Stimulated activated CD4-positive, alpha-beta T cell treated with anti-CD3 and anti-CD28 coated beads, Interleukin-4, amount 100 ng/mL, for 24 hours (primary cell): ENCODE measurements around the gene OPRM1.
"Not testable (repeated sequence)": the region's sequence is repeated elsewhere in the genome, so short reads cannot be mapped to it uniquely, and the experiment has no call there.

Source experiments
- DNase-seq: peaks from one replicate; pipeline ENCODE4 v3.0.0-alpha.2; 2020

The OPRM1 gene

DNA sequence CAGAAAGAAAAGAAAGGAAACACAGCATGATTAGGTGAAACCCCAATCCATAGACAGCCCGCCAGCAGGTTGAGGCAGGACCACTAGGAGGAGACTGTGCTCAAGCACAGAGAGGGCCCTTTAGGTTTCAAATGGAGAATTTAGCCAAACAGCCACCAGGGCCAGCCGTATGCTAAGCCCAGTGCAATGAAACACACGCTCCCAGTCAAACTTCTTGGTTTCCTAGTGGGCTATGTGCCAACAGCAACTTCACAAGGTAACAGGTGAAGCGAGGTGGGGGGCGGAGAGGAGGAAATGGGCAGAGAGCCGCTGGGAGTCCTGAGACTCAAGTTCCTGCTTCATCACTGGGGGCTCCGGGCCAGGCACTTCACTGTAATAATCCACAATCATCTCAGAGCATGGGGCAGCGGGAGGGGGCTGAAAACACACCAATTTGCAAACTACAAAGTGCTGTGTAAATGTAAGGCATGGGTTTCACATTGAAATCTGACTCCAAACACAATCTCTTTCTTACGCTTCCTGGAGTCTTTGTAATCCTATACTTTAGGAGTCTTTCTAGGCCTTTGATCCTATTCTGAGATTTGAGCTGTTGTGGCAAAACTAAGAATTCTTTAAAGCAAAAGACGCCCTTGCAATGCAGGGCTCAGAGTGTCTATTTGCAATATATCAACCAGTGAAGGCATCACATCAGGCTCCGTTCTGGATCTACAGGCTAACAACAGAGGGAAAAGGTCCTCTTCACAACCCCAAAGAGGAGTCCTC is 117.3 kb downstream of the OPRM1 start:
- DNase-seq, result peak; percentile 70

DNA sequence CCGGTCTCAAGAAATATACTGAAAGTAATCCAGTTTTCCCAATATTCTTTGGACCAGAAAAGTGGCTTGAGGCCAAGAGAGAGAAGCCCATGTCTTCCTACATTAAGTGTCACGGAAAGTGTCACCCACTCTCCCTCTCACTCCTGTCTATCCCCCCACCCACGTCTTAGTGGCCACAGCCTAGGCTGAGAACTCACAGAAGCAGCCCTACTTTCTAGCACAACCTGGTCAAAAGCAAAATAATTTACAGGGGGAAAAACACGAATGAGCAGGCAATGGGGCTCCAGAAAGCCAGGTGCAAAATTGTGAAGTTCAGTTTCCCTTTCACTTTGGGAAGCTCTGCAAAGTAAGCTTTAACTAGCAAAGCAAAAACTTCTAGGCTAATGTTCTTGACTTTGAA is 118.0 kb downstream of the OPRM1 start:
- peak; percentile 24 for DNase-seq

DNA sequence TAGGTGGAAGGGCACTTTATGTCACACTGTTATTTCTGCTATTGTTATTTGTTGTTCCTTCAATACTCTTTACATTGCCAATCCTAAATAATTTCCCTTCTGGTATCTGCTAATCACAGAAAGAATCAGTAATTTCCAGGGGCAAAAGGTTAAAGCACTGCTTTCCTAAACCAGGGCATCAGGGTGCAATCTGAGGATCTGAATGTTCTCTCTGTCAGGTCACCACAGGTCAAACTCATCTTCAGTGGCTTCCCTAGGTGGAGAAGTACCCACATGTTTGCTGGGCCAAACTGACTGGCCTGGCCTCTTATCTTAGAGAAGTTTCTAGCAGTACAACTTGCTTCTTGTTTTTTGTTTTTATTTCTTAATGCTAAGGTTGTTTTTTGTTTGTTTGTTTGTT is 118.7 kb downstream of the OPRM1 start:
- DNase-seq, result no peak

DNA sequence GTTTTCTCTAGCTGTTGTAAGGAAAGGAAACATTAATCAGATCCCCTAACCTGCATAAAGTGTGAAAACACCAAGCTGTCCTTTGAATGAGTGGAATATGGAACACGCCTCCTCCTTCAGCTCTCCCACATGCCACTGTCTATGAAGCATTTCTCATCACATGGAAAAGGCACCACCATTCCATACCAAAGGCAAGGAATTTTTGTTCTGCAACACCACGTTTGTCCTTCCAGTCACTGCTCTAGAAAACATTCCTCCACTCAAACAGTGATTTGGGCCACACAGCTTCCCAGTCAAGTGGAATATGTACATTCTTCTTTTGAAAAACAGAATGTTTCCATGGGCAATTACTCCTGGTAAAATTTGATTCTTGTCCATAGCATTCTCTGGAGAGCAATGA is 120.1 kb downstream of the OPRM1 start:
- no peak for DNase-seq

DNA sequence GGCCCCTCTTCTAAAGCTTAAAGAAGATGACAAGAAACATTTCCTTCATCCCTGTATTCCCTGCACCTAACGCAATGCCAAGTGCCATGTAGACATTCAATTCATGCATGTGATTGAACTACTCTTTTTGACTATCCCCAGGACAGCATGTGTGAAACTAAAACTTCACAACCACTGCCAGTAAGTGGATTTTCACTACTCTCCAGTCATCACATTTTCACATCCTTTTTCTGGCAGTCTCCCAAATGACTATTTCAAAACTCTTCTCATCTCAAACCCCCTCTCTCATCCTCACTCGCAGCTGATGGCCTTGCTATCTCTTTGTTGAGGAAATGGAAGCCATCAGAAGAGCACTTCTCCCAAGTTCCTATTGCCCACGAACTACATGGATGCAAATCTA is 122.6 kb downstream of the OPRM1 start:
- DNase-seq, result no peak

DNA sequence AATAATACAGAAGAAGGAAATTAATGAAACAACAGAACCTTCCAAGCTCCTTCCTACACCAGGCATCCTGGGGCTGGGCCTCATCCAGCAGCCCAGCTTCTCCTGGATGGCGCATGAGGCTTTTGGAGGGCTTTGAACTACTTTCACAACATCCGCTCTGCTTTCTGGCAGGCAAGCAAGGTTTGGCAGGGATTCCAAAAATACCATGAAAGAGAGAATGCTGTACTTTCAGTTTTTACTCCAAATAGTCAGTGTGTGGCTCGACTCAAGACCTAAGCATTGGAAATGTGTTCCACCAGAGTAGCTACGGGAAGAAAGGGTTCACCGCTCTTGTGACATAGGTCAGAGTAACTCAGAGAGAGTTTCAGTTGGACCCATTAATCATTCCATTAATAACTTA is 125.4 kb downstream of the OPRM1 start:
- DNase-seq, result no peak

DNA sequence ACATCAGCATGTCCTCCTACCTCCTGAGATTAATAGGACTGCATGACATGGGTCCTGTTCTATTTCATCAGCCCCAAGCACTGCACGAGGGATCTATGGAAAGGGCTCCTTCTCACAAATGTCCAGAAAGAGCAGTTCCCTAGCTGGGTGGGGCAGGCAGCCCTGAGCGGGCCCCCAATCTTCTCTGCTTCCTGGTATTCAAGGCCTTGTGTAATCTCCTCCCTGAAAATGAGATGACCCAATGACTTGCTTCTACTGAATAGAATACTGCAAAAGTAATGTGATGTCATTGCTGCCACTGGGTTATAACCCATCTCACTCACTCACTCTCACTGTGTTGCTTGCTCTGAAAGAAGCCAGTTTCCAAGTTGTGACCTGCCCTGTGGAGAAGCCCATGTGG is 126.4 kb downstream of the OPRM1 start:
- DNase-seq, result no peak

DNA sequence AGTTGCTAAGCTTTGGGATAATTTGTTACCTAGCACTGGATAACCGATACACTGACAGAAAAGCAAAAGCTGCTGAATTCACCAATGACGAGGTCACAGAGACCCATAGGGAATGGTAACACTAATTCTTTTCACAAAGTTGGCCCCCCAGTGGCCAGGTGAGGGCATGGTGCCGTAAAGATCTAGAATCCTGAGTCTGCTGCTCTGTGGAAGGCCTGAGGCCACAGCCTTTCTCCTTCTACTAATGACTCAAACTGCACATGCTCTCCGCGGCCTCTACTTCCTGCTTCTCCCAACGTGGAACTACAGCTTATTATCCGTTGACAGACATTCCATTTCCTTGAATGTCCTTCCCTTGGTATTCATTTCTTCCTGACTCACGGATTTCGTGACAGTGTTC is 127.1 kb downstream of the OPRM1 start:
- no peak for DNase-seq

DNA sequence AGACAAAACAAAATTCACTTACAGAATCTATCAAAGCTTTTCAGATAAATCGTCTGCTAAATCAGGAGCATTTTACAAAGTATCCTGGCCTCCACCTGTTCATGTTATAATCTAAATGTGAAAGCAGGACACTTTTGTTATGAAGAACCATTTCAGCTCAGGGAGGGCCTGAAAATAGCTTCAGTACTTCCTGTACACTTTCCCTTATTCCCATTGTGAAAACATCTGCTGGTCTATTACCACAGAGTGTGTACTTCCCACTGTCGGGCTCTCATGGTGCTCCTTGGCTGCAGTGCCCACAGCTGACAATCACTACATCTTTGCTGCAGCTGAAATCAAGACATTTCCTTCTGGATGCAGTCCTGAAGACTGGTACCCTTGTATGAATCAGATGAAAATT is 128.1 kb downstream of the OPRM1 start:
- no peak for DNase-seq

DNA sequence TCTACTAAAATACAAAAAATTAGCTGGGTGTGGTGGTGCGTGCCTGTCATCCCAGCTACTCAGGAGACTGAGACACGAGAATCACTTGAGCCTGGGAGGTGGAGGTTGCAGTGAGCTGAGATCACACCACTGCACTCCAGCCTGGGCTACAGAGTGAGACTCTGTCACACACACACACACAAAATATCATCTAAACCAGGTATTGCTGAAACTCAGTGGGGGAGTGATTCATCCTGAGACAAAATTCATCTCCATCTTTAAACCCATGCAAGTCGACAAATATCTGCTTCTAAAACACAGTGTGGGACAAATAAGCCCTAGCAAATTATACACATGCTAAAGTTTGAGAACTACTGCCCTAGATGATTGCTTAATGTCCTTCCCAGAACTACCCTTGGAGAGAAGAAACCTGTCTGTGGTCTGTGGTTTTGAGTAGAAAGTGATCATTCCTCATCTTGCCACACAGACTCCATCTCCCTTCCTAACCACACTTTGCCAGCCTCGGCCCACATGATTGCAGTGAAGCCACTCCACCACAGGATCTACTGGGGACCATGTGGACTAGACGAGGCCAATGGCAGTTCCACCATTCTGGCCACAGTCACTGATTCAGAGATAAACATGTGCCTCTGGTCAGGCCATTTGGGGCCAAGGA is 130.3 kb downstream of the OPRM1 start:
- DNase-seq, result peak; percentile 25

DNA sequence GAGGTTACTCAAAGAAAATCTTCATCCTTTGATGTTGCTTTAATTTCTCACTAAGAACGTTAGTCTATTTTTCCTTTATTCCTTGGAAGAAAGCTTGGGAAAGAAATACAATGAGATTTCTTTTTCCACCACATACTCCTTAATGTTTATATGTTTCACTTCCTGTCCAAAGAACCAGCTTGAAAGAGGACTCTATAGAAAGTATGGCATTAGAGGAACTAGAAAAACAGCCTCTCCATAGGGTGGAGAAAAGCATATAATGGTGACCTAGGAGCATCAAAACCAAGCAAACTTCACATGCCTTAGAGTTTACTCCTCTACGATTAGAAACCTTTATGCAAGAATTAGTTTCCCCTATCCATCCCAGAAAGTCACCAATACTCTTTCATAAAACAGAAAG is 131.1 kb downstream of the OPRM1 start:
- no peak for DNase-seq

DNA sequence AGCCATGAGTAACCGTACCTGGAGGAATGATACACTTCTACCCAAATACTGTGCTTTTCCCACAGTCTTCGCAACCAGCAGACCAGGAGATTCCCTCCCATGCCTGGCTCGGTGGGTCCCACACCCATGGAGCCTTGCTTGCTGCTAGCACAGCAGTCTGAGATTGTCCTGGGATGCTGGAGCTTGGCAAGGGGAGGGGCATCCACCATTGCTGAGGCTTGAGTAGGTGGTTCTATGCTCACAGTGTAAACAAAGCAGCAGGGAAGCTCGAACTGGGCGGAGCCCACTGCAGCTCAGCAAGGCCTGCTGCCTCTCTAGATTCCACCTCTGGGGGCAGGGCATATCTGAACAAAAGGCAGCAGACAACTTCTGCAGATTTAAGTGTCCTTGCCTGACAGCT is 133.4 kb downstream of the OPRM1 start:
- DNase-seq, result not testable (repeated sequence)

DNA sequence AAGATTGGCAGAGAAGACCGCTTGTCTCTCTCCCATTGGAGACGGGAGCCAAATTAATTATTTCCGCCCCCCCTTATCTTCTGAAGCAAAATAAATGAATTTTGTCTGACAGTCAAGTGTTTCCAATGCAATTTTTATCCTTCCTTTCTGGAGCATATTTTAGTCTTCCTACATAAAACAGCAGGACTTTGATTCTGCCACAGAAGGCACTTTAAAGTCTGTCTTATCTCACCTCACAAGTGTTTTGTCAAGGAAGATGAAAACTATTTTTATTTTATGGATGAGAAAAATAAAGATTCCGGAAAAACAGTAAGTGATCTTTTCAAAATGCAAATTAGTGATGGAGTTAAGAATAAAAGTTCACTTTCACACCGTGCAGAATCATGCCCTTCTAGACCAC is 140.4 kb downstream of the OPRM1 start:
- no peak for DNase-seq

DNA sequence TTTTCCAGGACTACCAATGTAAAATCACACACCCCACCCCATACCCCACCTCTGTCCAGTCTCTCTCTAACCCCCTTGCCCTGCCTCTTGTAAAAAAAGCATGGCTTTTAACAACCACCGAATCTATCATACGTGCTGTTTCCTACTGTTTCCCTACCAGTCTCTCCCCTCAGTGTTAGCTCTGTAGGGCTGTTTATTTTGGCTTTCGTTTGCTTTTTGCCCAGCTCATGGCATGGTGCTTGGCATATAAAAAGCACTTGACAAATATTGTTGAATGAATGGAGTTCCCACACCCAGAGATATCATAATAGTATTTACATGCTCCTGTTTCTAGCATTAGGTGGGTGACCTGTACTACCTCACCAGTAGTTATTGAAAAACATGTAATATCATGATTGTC is 148.2 kb downstream of the OPRM1 start:
- DNase-seq, result no peak

DNA sequence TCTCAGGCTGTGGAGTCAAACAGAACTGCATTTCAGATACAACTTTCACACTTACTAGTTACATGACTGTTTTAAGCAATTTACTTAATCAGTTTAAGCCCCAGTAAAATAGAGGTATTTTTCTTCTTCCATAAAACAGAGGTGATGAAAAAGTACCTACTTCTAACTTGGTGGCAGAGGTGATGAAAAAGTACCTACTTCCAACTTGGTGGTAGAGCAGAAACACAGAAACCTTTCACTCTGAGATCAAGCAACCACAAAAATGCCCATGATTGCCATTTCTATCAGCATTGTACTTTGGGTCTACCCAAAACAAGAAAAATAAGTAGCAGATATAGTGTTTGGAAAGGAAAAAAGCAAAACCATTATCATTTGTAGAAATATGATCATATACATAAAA is 148.7 kb downstream of the OPRM1 start:
- DNase-seq, result no peak

DNA sequence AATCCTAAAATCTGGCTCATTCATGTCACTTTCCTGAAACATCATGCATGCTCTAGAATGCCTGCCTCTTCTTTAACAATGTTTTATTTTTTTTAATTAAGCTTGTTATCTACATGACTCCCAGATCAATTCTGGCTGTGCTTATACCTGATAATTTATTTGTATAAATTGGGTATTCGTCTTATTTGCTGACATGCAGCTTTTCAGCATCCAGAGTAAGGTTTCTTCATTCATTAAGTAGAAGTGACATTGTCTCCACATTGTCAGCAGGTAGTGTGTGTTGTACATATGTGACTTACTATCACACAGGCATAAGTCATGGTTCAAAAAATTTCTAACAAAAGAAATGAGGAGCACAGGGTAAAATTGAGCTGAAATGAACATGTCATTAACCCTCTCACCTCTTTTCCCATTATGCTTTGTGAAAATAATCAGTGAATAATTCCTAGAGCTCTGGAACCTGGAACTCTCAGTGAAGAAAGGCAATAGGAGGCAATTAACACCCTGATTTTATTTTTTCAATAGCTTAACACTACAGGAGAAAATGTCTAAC is 157.4 kb downstream of the OPRM1 start:
- DNase-seq, result no peak

DNA sequence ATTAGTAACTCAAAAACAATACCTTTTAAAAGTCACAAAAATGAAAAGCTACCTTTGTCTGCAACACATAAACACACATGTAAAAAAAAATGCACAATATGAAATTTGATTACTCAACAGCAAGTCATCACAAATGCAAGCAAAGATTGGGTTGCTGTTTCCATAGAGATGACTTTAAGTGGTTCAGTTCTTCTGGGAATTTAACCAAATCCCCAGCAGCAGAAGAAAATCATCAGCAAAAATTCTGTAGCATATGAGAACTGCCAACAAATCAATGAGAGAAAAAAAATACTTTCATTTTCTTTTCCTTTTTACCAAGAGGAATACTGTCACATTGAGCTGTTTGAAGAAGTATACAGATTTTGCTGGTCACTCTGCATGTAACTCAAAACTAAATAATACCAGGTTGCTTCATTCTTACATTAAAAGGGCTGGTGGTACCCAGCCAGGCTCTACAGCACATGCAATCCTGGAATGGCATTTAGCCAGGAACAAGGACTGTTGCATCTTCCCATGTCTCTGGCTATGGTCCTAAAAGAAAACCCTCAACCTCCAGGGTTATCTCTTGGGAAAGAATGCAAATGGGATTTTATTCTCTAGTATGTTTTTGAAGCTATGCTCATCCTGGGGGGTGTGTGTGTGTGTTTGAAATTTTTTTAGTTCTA is 158.3 kb downstream of the OPRM1 start:
- DNase-seq, result no peak

DNA sequence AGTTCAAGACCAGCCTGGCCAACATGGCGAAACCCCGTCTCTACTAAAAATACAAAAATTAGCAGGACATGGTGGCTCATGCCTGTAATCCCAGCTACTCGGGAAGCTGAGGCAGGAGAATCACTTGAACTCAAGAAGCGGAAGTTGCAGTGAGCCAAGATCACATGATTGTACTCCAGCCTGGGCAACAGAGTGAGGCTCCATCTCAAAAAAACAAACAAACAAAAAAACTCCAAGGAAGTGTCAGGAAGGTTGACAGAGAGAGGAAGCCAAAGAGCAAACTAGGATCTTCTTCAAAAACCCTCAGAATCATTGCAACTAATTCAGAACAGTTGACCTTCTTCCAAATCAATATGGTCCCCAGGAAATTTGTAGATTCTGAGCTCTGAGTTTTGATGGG is 162.6 kb downstream of the OPRM1 start:
- DNase-seq, result not testable (repeated sequence)

DNA sequence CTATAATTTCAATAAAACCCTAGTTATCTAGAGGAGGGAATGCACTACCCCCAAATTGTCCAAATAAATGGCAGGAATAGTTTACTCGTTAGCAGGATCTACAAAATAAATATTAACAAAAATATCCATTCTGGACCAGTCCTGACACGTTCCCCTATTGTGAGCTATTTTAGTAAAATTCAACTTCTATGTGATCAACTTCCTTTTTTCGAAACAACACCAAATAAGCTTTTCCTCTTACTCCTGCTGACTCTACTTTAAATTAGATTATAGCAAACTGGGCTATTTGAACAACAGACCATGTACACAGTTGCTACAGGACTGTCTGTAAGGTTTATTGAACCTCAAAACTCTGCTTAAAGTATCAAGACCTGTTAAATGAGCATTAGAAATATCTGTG is 163.3 kb downstream of the OPRM1 start:
- DNase-seq, result no peak

DNA sequence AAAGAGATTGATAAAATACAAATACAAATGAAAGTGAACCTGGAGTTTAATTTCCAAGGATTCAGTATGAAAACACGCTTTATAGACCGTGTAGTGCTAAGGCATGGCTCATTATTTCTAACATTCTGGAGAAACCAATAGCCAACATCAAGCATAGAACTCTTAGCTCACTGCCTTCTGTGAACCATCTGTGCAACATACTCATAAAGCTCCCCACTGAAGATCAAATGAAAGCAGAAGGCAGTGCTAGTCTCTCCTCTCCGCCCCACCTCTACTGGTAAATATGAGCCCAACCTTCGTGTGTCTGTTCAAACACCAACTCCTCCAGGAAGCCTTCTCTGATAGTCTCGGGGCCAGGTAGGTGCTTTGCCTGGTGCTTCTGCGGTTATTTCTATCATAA is 163.9 kb downstream of the OPRM1 start:
- DNase-seq, result no peak

DNA sequence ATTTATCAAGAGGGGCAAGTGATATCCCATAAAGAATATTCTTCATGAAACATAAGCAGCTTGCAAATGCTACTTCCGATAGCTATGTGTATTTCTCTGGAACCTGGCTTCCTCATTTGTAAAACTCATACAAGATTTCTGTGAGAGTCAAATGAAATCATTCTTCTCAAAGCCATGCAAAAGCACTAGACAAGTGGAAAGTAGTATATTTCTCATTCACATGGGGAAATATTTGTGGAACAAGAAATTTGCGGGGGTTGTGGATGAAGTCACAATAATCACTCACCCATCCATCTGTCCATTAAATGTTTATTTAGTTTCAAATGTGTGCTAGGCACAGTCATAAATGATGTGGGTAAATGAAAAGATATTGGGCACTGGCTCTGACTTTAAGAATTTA is 167.1 kb downstream of the OPRM1 start:
- DNase-seq, result no peak

DNA sequence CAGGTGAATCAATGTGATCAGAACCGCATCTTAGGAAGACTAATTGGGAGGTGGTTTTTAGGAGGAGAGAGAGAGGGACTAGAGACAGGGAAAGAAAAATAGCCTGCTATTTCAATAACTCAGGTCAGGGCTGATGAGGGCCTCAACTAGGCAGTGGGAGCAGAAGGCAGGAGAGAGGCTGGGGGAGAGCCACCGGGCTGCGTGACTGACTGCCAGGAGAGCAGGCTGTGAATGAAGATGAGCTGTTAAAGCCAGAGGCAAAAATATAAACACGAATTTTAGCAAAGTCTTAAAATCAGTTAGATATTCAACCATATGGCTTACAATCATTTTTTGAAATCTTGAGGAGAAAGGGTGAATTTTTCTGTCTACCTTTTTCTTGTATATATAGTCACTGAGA is 168.0 kb downstream of the OPRM1 start:
- no peak for DNase-seq

DNA sequence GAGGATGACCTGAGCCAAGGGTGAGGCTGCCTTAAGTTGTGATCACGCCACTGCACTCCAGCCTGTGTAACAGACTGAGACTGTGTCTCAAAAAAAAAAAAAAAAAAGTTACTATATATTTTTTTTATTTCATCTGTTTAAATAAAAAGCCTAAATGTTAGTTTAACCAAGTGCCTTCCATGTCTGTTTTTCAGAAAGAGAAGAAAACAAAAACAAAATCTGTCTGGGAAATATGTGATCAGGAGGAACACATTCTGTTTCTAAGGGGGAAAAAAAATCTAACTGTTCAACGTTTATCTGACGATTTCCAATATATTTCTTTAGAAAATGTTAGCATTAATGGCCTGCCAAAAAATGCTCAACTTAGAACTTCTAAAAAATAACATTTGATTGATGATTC is 170.5 kb downstream of the OPRM1 start:
- no peak for DNase-seq

DNA sequence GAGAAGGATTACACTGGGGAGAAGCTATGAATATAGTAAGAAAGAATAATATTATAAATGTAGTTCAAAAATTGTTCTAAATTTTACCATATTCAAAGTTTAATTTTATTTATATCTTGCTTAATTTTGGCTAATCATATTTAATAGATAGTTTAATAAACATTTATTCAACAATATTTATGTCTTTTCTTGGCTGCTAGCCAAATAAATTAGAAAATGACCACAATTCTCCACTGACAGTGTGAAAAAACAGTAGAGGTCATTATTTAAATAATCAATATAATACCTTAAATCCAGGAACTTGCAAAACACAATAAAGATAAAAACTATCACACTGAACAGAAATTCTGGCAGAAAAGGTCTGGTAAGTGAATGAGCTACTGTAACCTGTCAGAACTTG is 171.6 kb downstream of the OPRM1 start:
- no peak for DNase-seq
